Fibroblast of the aortic adventitia (primary cell): ENCODE data around the gene CYP26C1. TPM values are rescaled to one million over a fixed set of nuclear protein-coding genes. Genes with fewer than 3 reads are reported as not detected.
"Not testable (repeated sequence)": the region's sequence is repeated elsewhere in the genome, so short reads cannot be mapped to it uniquely, and the experiment has no call there.

Source experiments
- DNase-seq: peaks from one replicate; pipeline ENCODE4 v3.0.0-alpha.2; 2010; ENCODE audit warnings: low read depth
- H3K4me3 ChIP-seq: 2 replicates; pipeline ENCODE4 v1.5.1; 2011; ENCODE audit warnings: low read depth, mild to moderate bottlenecking, control low read depth, low read length, moderate library complexity
- CTCF ChIP-seq: IDR thresholded peaks from 2 replicates; pipeline ENCODE4 v1.5.1; 2011; ENCODE audit warnings: mild to moderate bottlenecking, low read length, control low read depth, inconsistent platforms; ENCODE audit not compliant: insufficient read depth
- total RNA-seq: library from RNA; depleted of rRNA; stranded (reverse); fragments of >200 nt; gene quantifications from 2 replicates; pipeline ENCODE4 v1.2.3, GENCODE V29; 2012; ENCODE audit warnings: low replicate concordance

The CYP26C1 gene
- total RNA-seq, 1 donor = 0.09 TPM

- no peak for TF ChIP-seq CTCF
- DNase-seq = no peak
- no peak overlapping the region for H3K4me3 ChIP-seq
Measured at GRCh38 chr10:93096901-93097300, 36.3 kb downstream of the CYP26C1 start.

GRCh38 chr10:93097386-93097785, 36.8 kb downstream of the CYP26C1 start:
- TF ChIP-seq CTCF = no peak
- H3K4me3 ChIP-seq = no peak overlapping the region
- no peak for DNase-seq

- no peak for TF ChIP-seq CTCF
- DNase-seq = no peak
- H3K4me3 ChIP-seq = no peak overlapping the region
Measured at GRCh38 chr10:93098816-93099215, 38.2 kb downstream of the CYP26C1 start.

GRCh38 chr10:93099670-93100069, 39.1 kb downstream of the CYP26C1 start:
- no peak overlapping the region for H3K4me3 ChIP-seq
- TF ChIP-seq CTCF = no peak
- DNase-seq = no peak

GRCh38 chr10:93101148-93101547, 40.5 kb downstream of the CYP26C1 start:
- not testable (repeated sequence) for H3K4me3 ChIP-seq, DNase-seq

GRCh38 chr10:93103953-93104352, 43.4 kb downstream of the CYP26C1 start:
- TF ChIP-seq CTCF = no peak
- H3K4me3 ChIP-seq = no peak overlapping the region
- no peak for DNase-seq

- no peak for DNase-seq
- H3K4me3 ChIP-seq = no peak overlapping the region
- no peak for TF ChIP-seq CTCF
Measured at GRCh38 chr10:93106631-93107072, 46.1 kb downstream of the CYP26C1 start.
